Naive B cell (primary cell): Measurements from ENCODE around the gene NISCH. TPM values are rescaled to one million over a fixed set of nuclear protein-coding genes. Genes with fewer than 3 reads are reported as not detected.

Source experiments
- polyA plus RNA-seq, 6 donors: library from polyadenylated mRNA; unstranded; fragments of 300-500 nt; fragmentation: Illumina TruSeq; gene quantifications; one replicate each; pipeline ENCODE4 v1.2.3, GENCODE V29; 2021; ENCODE audit warnings: low read depth in 6 of 6

NISCH gene
- polyA plus RNA-seq, 6 donors from 2014 or later, result 14.4 to 27.0 (median 15.7) TPM

Other genes starting within 250 kb of the NISCH start
- gene TLR9, start 230.0 kb upstream of the NISCH start, polyA plus RNA-seq, result 1 to 10 TPM in 5 of 6 donors, not detected in 1; 1.6 to 4.4 (median 3.8) TPM
- gene TWF2, start 216.4 kb upstream of the NISCH start, polyA plus RNA-seq, result 10 to 100 TPM; 48.5 to 90.8 (median 75.4) TPM
- gene PPM1M, start 209.8 kb upstream of the NISCH start, polyA plus RNA-seq, result 10 to 100 TPM; 16.8 to 38.5 (median 21.4) TPM
- 10 to 100 TPM; 24.0 to 71.6 (median 58.9) TPM for gene WDR82, start 177.0 kb upstream of the NISCH start, polyA plus RNA-seq
- 1 to 10 TPM; 5.5 to 8.9 (median 6.6) TPM for gene GLYCTK, start 167.8 kb upstream of the NISCH start, polyA plus RNA-seq
- 1 to 10 TPM in 2 of 6 donors, under 1 TPM in 3, not detected in 1; 0.45 to 1.6 (median 0.65) TPM for gene DNAH1, start 139.3 kb upstream of the NISCH start, polyA plus RNA-seq
- gene BAP1, start 45.6 kb upstream of the NISCH start, polyA plus RNA-seq, result 10 to 100 TPM; 13.9 to 29.7 (median 16.2) TPM
- 10 to 100 TPM; 13.2 to 16.3 (median 14.9) TPM for gene PHF7, start 44.9 kb upstream of the NISCH start, polyA plus RNA-seq
- gene SEMA3G, start 10.5 kb upstream of the NISCH start, polyA plus RNA-seq, result not detected
- not detected for gene TNNC1, start 1.6 kb upstream of the NISCH start, polyA plus RNA-seq
- gene STAB1, start 39.7 kb downstream of the NISCH start, polyA plus RNA-seq, result not detected
- gene NT5DC2, start 78.3 kb downstream of the NISCH start, polyA plus RNA-seq, result under 1 TPM in 2 of 6 donors, not detected in 4; 0.13 to 0.86 TPM
- gene UQCC5, start 81.0 kb downstream of the NISCH start, polyA plus RNA-seq, result 10 to 100 TPM; 10.5 to 54.7 (median 20.2) TPM
- gene PBRM1, start 230.3 kb downstream of the NISCH start, polyA plus RNA-seq, result 100 to 1,000 TPM in 3 of 6 donors, 10 to 100 TPM in 3; 88.7 to 133 (median 95.8) TPM
- gene GNL3, start 230.4 kb downstream of the NISCH start, polyA plus RNA-seq, result 10 to 100 TPM; 39.2 to 63.8 (median 58.2) TPM